Loucy (cell line): ENCODE results near the gene PTPRT.

ENCODE experiments used
- CTCF ChIP-seq: fragments of 200-600 bp; sonication (generic); conservative IDR thresholded peaks from 2 replicates; pipeline ENCODE4 v1.5.1; 2014; ENCODE audit warnings: mild to moderate bottlenecking, antibody characterized with exemption, low read length
- EZH2phosphoT487 ChIP-seq: fragments of 200-600 bp; IDR thresholded peaks from 2 replicates; pipeline ENCODE4 v1.6.1; 2018; ENCODE audit warnings: antibody characterized with exemption, mild to moderate bottlenecking, moderate library complexity, borderline replicate concordance

- TF ChIP-seq CTCF (no peak), EZH2phosphoT487 (no peak)
Measured at GRCh38 chr20:42652266-42652665, 537.4 kb downstream of the PTPRT start.
